GDM1 (cell line): ENCODE data around the gene ALOX12.

ENCODE experiments used
- DNase-seq: peaks from one replicate; lab custom pipeline; 2025; lab: John Stamatoyannopoulos, UW

Gene ALOX12

DNA sequence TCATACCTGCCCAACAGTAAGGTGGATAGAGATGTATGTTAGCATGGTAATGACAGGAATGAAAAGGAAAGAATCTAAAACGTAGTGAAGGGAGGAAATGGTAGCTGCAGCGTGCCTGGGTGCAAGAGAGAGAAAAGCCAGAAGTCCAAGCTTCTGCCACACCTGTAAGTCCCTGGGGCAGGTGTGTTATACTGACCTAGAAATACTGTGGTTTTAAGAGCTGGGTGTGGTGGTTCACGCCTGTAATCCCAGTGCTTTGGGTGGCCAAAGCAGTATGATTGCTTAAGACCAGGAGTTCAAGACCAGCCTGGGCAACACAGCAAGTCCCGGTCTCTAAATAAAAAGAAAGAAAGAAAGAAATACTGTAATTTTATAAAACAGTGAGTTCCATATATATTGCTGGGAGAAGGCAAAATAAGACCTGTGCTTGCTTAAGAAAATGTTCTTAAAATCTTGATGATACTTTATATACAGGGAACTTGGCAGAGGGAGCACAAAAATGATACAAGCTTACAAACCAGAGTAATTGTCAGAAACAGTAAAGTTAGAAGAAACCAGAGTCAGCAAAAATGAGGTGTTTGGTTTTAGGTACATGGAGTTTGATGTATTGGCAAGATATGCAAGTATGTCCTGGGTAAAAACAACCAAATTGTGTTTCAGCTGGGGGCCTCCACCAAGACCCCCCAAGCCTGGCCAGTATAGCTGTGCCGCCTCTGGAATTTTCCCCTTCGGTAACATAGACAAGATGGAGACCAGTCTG is 6.6 kb downstream of the ALOX12 start:
- no peak for DNase-seq

DNA sequence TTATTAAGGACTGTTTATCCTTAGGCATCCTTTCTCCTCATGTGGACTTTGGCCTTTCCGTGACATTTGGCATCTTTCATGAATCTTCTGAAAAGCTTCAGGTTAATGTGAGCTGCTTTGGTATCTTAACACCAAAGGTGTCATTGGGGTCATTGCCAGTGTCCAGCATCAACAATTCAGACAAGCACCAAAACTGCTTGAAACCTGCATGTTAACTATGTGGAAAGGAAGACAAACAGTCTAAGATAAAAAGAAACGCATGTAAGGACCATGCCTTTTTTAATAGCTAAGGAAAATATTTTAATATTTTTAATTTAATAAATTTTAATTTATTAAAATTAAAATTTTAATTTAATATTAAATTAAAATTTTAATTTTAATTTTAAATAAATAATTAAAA is 7.9 kb downstream of the ALOX12 start:
- no peak for DNase-seq

DNA sequence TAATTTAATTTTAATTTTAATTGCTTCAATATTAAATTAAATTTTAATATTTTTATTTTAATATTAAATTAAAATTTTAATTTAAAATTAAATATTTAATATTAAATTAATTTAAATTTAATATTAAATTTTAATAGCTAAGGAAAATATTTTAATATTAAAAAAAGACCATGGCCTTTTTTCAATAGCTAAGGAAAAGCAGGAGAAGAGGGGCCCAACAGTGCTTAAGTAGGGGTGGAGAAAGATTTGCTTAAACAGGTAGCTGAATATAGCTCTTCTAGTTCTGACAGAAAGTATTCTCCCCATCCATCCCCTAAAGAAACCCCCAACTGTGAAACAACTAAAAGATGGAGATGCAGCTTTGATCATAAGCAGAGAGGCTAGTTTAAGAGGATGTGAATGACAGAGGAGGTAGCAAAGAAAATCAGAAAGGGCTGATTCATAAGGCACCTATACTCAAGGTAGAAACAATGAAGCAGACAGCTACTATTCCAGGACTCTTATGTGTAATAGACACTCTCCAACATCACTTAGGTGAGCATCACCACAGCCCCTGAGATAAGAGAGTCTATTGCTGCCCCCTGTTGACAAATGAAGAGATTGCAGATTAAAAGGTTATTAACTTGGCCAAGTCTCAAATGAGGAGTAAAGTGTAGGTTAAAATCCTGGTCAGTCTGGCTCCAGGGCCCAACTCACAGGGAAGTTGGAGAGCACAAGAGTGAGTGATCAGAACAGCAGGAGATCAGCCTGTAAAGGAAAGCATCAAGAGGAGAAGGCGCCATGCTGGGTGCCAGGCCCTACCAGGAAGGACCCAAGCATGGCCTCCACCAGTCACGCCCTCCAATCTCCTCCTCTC is 8.8 kb downstream of the ALOX12 start:
- peak; percentile 34 for DNase-seq

DNA sequence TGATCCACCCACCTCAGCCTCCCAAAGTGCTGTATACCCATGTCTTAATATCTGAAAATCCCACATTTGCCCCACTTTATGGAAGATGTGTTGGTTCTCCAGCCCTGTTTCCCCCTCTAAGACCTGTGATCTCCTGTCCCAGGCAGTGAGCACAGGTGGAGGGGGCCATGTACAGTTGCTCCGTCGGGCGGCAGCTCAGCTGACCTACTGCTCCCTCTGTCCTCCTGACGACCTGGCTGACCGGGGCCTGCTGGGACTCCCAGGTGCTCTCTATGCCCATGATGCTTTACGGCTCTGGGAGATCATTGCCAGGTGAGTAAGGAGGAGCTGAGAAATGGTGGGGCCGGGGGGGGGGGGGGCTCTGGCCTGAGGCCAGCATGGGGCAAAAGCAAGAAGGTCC is 9.9 kb downstream of the ALOX12 start:
- DNase-seq: no peak

DNA sequence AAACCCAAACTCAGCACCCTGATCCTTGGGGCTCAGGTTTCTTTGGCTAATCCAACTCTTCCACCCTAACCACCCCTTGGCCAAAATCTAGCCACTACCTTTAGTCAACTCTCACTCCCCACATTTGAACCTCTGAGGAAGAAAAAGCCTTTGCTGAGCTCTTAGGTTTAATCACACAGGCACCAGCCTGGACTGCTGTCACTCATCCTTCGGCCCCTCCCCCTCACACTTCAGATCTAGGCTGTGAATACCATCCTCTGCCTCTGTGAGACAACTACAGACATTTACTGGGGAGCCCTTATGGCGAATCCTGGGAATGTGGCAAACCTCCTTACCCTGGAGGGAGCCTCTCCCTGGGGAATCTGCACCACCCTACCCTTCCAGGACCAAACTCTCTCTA is 11.3 kb downstream of the ALOX12 start:
- no peak for DNase-seq

DNA sequence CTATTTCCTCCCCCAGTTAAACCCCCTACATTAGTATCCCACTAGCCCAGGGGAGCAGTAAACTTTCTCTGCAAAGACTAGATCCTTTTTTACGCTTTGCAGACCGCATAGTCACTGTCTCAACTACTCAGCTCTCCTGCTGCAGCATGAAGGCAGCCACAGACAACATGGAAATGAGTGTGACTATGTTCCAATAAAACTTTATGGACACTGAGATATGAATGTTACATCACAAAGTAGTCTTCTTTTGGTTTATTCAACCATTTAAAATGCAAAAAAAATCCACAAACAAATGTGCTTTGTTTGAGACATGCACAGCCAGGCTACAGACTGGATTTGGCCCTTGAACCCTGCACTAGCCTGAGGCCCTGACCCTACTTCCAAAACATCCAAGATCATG is 14.7 kb downstream of the ALOX12 start:
- DNase-seq: no peak

DNA sequence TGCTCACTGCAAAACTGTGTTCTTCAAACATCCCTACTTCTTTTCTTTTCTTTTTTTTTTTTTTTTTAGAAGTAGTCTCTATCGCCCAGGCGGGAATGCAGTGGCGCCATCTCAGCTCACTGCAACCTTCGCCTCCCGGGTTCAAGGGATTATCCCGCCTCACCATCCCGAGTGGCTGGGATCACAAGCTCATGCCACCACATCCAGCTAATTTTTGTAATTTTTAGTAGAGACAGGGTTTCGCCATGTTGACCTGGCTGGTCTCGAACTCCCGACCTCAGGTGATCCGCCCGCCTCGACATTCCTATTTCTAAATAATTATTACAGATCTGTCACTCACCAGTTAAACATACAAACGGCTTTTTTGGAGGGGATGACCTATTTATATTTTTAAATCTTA is 15.6 kb downstream of the ALOX12 start:
- no peak for DNase-seq

DNA sequence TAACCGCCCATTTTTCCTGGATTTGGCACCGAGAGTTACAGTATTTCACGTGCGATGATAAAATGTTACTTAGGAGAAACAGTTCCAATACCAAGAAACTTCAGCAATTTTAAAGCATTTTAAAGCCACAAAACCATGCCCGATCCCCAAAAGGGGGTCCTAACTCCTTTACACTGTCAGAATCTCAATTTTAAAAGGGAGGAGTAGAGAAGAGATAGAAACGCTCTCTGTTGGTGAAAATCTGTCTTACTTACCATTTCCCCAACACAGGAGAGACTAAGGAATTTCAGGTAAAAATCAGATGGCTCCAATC is 16.0 kb downstream of the ALOX12 start:
- no peak for DNase-seq

DNA sequence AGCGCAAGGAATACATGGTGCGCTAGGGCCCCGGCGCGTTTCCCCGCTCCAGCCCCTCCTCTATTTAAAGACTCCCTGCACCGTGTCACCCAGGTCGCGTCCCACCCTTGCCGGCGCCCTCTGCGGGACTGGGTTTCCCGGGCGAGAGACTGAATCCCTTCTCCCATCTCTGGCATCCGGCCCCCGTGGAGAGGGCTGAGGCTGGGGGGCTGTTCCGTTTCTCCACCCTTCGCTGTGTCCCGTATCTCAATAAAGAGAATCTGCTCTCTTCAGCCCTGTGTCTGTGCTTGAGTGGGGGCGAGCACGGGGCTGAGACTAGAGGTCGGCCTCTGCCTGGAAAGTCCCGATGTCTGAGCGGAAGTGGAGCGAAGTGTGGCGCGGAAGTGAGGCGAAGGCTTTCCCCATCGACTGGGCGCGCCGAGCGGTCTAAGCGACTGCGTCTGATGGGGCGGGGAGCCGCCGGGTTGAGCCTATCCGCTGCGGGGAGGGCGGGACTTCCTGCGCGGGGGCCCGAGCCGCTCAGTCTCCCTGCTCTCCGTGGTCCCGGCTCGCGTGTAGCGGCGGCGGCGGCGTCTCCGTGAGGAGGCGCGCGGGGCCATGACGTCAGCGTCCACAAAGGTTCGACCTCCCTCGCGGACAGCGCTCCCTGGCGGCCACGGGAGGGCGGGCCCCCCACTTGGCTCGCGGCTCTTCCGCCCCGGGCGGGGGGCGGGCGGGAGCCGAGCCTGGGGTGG is 18.6 kb downstream of the ALOX12 start:
- peak; percentile 98 for DNase-seq

DNA sequence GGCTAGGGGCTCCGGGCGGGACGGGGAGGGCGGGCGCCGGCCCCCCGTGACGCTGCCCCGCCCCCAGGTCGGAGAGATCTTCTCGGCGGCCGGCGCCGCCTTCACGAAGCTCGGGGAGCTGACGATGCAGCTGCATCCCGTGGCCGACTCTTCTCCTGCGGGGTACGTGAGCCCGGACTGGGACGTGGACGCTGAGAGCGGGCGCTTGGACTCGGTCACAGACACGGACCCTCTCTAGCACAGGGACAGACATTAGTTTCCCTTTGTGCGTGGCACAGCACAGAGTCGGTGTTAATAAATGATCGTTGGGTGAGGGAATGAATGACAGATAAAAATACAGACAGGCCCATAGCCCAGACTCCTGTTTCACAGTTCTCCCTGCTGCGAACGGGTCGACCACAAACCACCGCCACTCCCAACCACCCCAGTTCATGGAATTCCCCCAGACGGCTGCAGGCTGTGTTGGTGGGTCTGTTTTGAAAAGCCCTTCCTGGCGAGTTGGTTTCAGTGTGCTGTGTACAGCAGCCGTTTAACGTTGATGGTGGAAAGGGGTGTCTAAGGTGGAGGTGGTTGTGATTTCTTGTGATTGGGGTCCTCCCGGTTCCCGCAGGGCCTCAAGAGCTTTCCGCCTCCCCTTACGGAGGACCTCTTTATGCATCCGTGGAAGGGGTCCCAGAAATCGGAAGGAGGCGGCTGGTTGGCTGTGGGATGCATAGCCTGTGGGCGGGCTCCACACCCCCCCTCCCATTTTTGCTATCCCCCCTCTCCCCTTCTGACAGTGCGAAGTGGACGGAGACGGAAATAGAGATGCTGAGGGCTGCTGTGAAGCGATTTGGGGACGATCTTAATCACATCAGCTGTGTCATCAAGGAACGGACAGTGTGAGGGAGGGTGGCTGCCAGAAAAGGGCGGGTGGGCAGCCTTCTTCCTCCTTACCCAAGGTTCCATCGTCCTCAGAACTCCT is 19.4 kb downstream of the ALOX12 start:
- no peak for DNase-seq

DNA sequence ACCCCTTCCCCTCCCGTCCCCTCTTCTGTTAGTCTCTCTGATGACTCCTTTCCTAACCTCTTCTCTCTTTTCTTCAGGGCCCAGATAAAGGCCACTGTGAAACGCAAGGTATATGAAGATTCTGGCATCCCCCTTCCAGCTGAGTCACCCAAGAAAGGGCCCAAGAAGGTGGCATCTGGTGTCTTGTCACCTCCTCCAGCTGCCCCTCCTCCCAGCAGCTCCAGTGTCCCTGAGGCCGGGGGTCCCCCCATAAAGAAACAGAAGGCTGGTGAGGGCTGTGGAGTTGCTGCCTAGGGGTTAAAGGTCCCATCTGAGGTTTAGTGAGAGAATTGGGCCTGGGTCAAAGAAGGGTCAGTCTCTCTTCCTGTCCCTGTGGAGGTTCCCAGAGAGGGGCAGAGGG is 20.6 kb downstream of the ALOX12 start:
- DNase-seq: no peak

DNA sequence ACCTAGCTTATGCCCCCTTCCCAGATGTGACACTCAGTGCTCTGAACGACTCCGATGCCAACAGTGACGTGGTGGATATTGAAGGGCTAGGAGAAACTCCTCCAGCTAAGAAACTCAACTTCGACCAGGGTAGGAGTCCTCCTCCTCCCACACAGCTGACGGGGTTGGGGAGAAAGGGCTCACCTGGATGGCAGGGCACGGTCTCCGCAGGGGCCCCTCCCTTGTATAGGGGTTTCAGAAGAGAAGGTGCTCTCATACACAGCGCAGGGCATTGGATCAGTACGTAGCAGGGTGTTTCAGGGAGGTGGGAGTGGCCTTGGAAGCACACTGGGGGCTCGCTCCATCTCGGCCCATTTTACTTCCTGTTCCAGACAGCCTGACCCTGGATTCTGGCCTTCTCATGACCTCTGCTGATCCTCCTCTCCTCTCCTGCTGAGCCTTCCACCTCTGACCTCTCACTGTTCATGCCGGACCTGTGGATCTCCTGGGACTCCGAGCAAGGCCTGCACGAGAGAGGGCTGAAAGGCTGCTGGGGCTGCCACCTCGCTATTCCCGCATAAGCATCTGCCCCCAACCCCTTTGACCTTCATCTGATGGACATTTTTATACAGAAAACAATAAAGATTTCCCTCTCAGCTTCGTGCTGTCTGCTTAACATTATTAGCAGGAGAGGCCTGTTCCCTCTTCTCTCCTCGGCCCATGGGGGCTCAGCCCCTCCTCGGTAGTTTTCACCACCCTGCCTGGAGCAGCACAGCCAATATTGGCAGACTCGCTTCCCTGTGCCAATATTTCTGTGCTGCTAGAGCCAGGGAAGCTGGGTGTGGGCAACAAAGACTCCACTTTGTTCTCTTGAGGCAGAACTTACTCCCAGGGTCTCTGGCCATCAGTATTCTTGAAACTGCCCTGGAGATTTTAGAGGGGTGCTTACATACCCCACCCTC is 21.3 kb downstream of the ALOX12 start:
- no peak for DNase-seq

DNA sequence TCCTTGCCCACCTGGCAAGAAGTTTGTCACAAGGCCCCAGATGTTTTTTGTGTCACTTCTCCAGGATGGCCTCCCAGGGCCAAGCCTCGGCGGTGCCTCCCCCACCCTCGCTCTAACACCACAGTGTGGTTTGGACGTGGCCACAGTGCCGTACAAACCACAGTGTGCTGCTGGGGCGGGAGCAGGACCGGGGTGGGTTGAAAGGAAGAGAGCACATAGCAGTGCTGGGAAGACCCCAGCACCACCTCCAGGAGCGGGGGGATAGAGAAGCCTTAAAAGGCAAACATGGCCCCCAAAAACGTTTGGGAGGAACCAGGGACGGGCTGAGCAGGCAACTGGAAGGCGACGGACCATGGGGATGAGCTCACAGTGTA is 22.0 kb downstream of the ALOX12 start:
- DNase-seq: peak; percentile 45

DNA sequence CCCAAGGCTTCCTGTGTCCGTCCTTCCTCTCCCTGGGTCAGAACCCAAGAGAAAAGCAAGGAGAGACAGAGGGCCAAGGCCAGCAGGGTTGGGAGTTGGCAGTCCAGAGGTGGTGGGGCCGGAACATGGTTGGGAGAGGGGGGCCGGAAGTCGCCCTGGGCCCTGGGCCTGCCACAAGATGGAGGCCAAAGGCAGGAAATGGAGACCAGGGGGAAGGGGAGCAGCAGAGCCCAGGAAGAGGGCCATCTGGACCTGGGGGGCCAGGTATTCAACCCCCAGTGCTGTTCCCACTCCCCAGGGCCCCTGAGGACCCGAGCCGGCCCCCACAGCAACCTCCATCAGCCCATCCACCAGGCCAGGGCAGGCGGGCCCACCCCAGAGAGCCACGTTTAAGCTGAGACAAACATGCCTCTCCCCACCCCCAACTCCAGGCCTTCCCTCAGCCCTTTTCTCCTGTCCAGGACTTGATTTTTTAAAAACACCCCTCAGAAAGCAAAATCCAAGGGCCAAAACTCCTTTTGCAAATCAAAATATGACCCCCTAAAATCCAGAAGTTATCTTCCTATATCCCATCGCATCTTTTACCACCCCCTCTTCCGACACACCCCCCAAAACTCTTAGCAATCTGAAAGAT is 22.6 kb downstream of the ALOX12 start:
- no peak for DNase-seq

DNA sequence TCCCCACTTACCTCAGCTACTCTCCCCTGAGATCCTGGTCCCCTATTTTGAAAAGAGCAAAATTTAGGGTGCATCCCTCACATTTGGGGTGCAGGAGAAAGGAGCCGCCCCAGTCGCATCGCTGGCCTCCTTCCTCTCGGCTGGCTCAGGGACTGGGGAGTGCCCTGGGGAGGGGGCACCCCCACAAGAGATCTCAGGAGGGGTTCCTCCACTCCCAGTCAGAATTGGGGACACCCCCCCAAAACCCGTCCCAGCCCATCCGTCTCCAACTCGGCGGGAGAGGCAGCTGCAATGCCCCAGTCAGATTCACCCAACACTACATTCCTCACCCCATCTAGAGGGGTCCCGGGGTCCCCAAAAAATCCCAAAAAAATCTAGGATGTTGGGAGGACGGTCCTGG is 23.5 kb downstream of the ALOX12 start:
- no peak for DNase-seq

DNA sequence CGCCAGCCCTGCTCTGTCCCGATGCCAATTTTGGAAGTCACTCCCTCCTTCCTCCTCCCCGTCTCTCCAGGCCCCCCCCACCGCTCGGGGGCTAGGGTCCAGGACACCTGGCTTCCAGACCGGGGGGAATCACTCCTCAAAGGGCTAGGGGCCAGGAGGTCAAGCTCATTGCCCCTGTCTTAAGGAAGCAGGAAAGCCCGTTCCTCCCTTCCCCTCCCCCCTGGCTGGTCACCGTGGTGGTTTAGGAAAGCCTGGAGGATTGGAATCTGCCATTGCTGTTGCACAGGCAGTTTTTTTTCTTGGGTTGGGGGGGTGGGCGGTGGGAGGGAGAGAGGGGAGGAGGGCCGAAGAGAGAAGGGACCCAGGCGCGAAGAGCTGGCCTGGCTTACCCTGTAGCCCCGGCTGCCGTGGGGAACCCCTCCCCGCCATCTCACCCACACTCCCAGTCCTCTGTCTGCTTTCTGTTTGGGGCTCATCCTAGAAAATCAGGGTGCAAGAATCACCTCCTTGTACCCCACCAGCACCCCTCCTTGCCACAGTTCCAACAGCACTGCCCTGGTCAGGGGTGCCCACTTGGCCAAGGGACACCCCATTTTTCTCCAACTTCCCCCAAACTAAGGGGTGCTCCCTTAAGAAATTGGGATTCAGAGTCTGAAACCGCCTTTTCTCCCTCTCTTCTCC is 24.1 kb downstream of the ALOX12 start:
- no peak for DNase-seq

DNA sequence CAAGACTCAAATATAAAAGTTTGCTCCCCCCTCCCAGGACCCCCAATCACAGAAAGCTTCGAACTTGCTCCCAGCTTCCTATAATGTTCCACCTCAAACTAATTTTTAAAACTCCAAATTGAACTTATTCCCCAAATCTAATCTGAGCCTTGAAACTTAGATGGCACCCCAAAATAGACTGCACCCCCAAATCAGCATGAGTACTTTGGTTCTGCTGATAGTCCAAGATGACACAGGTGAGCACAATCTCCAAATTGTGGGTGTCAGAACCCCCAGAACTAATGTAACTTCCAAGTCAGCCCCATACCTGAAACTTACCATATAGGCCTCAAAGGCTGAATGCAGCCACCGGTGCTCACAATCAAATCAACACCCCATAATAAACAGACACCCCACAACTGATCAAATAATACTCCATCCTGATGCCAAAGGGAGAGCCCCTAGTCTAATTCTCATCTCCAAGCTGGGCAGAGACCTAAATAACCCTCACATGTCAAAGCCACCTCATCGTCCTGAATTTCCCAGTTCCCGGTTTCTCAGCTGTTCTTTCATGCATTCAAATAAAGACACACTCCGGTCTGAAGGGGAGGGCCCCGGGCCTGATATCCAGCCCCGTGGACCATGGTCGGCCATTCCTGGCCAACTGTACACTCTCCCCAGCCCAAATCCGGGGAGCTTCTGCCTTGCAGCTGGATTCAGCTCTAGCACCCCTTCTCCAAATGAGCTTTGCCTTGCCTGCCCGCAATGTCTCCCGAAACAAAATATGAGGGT is 25.2 kb downstream of the ALOX12 start:
- no peak for DNase-seq

DNA sequence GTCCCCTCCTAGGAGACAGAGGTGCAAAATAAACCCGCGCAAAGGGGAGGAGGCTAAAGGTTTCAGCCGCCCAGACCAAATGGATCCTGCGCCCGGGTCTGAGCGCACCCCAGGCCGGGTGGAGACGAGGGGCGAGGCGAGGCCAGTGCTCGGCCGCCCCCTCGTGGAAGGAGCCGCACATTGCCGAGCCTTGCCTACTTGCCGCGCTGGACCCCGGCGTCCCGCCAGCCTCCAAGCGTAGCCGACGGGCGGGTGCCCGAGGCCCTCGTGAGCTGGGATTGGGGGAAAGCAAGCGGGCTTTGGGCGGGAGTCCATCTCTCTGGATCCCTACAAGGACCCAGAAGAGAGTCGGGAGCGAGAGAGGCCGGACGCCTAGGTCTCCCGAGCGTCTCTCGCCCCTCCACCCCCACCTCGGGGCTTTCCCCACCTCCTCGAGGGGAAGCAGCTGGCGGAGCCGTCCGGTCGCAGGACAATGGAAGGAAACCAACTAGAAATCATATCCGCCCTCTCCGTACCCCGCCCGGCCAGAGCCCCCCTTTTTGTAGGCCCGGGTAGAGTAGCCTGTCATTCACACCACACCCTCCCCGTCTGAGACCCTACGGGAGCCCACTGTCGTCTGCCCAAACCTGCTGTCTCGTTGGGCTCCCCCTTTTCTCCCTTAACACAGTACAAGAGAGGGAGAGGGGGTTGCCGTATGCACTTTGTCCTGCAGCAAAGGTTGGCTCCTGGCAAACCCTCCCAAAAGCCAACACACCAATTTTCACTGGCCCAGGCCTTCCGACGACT is 26.3 kb downstream of the ALOX12 start:
- DNase-seq: peak; percentile 73
